ENCODE results near the gene MAGEB3. TPM values are rescaled to one million over a fixed set of nuclear protein-coding genes. Genes with fewer than 3 reads are reported as not detected.

MAGEB3 gene
- total and polyA plus RNA-seq, 8 donors, result not detected

- no peak for DNase-seq
- ATAC-seq, result no peak
- FAIRE-seq, result no peak
- Histone ChIP-seq H3K27me3 (peaks cover 0 to 50% (median 3%) of the 10 kb centered on the region in 4 donors), H3K4me1 (no peaks in the 10 kb centered on the region), H3K27ac (no peak overlapping the region), H3K9me3 (no peaks in the 10 kb centered on the region), H3K36me3 (no peaks in the 10 kb centered on the region), H3K4me3 (no peak overlapping the region)
- 76 to 89% methylated on average over 3 of the region's 3 CpGs for WGBS, 2 donors
- intact Hi-C loops (cut with DNase I), result loop anchor here in 1 of 3 donors (10.0 kb wide), 1 partner anchor 234 kb away; no protein-coding TSS in a partner anchor
- TF ChIP-seq, protein P1, sequence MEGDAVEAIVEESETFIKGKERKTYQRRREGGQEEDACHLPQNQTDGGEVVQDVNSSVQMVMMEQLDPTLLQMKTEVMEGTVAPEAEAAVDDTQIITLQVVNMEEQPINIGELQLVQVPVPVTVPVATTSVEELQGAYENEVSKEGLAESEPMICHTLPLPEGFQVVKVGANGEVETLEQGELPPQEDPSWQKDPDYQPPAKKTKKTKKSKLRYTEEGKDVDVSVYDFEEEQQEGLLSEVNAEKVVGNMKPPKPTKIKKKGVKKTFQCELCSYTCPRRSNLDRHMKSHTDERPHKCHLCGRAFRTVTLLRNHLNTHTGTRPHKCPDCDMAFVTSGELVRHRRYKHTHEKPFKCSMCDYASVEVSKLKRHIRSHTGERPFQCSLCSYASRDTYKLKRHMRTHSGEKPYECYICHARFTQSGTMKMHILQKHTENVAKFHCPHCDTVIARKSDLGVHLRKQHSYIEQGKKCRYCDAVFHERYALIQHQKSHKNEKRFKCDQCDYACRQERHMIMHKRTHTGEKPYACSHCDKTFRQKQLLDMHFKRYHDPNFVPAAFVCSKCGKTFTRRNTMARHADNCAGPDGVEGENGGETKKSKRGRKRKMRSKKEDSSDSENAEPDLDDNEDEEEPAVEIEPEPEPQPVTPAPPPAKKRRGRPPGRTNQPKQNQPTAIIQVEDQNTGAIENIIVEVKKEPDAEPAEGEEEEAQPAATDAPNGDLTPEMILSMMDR (IDR thresholded peaks at IDR 0.05), result no peak
These were observed 40.2 kb downstream of the MAGEB3 start for GRCh38 chrX:30270639-30271038.

GRCh38 chrX:30275498-30275897 is 45.0 kb downstream of the MAGEB3 start:
- intact Hi-C loops (cut with DNase I), result loop anchor here in 1 of 3 donors (10.0 kb wide), 1 partner anchor 229 kb away; no protein-coding TSS in a partner anchor
- Histone ChIP-seq H3K27me3 (peaks cover 0 to 26% (median 1%) of the 10 kb centered on the region in 4 donors), H3K9me3 (no peaks in the 10 kb centered on the region), H3K36me3 (no peaks in the 10 kb centered on the region), H3K4me3 (no peak overlapping the region), H3K27ac (no peak overlapping the region), H3K4me1 (no peaks in the 10 kb centered on the region)
- TF ChIP-seq, protein P1 (IDR thresholded peaks at IDR 0.05), result peak in 1 of 4 donors; percentile 7
- no peak for ATAC-seq
- DNase-seq, result no peak
- 0 to 6% methylated on average over 1 of the region's 1 CpG for WGBS, 2 donors
- FAIRE-seq, result no peak

DNA sequence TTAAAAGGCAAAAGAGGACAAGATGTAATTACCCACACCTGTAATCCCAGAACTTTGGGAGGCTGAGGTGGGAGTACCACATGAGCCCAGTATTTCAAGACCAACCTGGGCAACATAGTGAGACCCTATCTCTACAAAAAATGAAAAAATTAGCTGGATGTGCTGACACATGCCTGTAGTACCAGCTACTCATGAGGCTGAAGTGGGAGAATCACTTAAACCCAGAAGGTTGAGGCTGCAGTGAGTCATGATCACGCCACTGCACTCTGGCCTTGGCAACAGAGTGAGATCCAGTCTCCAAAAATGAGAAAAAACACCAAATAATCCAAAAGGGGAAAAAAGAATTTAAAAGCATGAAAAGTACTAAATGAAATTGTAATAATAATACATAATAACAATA is 47.9 kb downstream of the MAGEB3 start:
- no peaks in the 10 kb centered on the region for H3K4me1 ChIP-seq
- H3K9me3 ChIP-seq, result no peaks in the 10 kb centered on the region
- no peak for FAIRE-seq
- TF ChIP-seq, protein P1 (IDR thresholded peaks at IDR 0.05), result no peak
- DNase-seq, result no peak
- intact Hi-C loops (cut with DNase I), result loop anchor here in 1 of 3 donors (10.0 kb wide), 1 partner anchor 226 kb away; no protein-coding TSS in a partner anchor
- H3K36me3 ChIP-seq, result no peaks in the 10 kb centered on the region
- WGBS, 2 donors, result 88 to 96% methylated on average over 1 of the region's 1 CpG
- H3K27me3 ChIP-seq, result peaks cover 0 to 9% (median 0%) of the 10 kb centered on the region in 4 donors
- no peak overlapping the region for H3K4me3 ChIP-seq
- no peak for ATAC-seq
- no peak overlapping the region for H3K27ac ChIP-seq

GRCh38 chrX:30280428-30280827 is 50.0 kb downstream of the MAGEB3 start:
- TF ChIP-seq, protein P1 (IDR thresholded peaks at IDR 0.05), result no peak
- 93 to 96% methylated on average over 1 of the region's 1 CpG for WGBS, 2 donors
- Histone ChIP-seq H3K4me1 (no peaks in the 10 kb centered on the region), H3K27ac (no peak overlapping the region), H3K4me3 (no peak overlapping the region), H3K9me3 (no peaks in the 10 kb centered on the region), H3K27me3 (peaks cover 0 to 7% (median 3%) of the 10 kb centered on the region in 4 donors), H3K36me3 (no peaks in the 10 kb centered on the region)
- intact Hi-C loops (cut with DNase I), result no loop called here
- DNase-seq, result no peak
- no peak for ATAC-seq
- FAIRE-seq, result no peak

DNA sequence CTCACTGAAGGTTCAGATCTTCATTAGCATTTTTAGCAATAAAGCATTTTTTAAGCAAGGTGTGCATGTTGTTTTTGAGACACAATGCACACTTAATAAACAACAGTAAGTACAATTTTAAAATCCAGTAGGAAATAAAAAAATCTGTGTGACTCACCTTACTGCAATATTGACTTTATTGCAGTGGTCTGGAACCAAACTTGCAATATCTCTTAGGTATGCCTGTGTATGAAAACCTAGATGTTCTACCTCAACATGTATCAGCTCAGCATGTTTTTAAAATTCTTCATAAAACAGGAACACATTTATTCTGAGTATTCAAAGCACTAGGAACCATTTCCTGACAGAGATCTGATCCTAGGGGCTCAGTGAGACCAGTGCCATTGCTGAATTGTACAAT is 52.1 kb downstream of the MAGEB3 start:
- TF ChIP-seq, protein P1 (IDR thresholded peaks at IDR 0.05), result no peak
- no peak for FAIRE-seq
- peaks cover 0 to 16% (median 3%) of the 10 kb centered on the region in 4 donors for H3K27me3 ChIP-seq
- no peaks in the 10 kb centered on the region for H3K36me3 ChIP-seq
- no peaks in the 10 kb centered on the region for H3K4me1 ChIP-seq
- no peak overlapping the region for H3K27ac ChIP-seq
- intact Hi-C loops (cut with DNase I), result no loop called here
- no peak for ATAC-seq
- DNase-seq, result no peak
- no peak overlapping the region for H3K4me3 ChIP-seq
- H3K9me3 ChIP-seq, result no peaks in the 10 kb centered on the region
